Ascending aorta (tissue), 2 donors: Measurements from ENCODE around the gene ZMIZ1. TPM values are rescaled to one million over a fixed set of nuclear protein-coding genes. Genes with fewer than 3 reads are reported as not detected.

Source experiments
- DNase-seq, 2 donors: peaks; one replicate each; pipeline ENCODE4 v3.0.0-alpha.2; 2019; ENCODE audit warnings: low spot score in 2 of 2
- H3K27ac ChIP-seq, 2 donors: fragments of 200-600 bp; sonication (generic); one replicate each; pipeline ENCODE4 v1.5.1; 2016 to 2017; ENCODE audit warnings: mild to moderate bottlenecking in 1 of 2
- H3K27me3 ChIP-seq: fragments of 200-600 bp; sonication (generic); one replicate; pipeline ENCODE4 v1.5.1; 2017
- H3K36me3 ChIP-seq, 2 donors: fragments of 200-600 bp; sonication (generic); one replicate each; pipeline ENCODE4 v1.5.1; 2016
- H3K4me1 ChIP-seq, 2 donors: fragments of 200-600 bp; sonication (generic); one replicate each; pipeline ENCODE4 v1.5.1; 2016 to 2017; ENCODE audit warnings: mild to moderate bottlenecking in 1 of 2
- H3K4me3 ChIP-seq, 2 donors: fragments of 200-600 bp; sonication (generic); one replicate each; pipeline ENCODE4 v1.5.1; 2016 to 2017; ENCODE audit warnings: mild to moderate bottlenecking in 1 of 2
- H3K9me3 ChIP-seq, 2 donors: fragments of 200-600 bp; sonication (generic); one replicate each; pipeline ENCODE4 v1.5.1; 2016
- intact Hi-C: fragments of 100-400 bp; cut with DNase I; formaldehyde crosslinking; loops from one replicate; pipeline ENCODE4 v1.15.1; 2023
- total RNA-seq: library from RNA; depleted of rRNA; stranded (reverse); fragments of >200 nt; gene quantifications from one replicate; pipeline ENCODE4 v1.1.0, GENCODE V29; 2016
- TF ChIP-seq, protein P1 (sequence below), 3 experiments: fragments of 200-600 bp in 2 of 3; fragments of 450-650 bp in 1 of 3; sonication (generic) in 2 of 3; IDR thresholded peaks; one replicate each; pipeline ENCODE4 v1.5.1; 2016 to 2019; ENCODE audit warnings: antibody characterized with exemption in 3 of 3, mild to moderate bottlenecking in 1 of 3, moderate library complexity in 1 of 3

Gene ZMIZ1
- total RNA-seq, 1 donor from 2014 or later = 96.2 TPM

DNA sequence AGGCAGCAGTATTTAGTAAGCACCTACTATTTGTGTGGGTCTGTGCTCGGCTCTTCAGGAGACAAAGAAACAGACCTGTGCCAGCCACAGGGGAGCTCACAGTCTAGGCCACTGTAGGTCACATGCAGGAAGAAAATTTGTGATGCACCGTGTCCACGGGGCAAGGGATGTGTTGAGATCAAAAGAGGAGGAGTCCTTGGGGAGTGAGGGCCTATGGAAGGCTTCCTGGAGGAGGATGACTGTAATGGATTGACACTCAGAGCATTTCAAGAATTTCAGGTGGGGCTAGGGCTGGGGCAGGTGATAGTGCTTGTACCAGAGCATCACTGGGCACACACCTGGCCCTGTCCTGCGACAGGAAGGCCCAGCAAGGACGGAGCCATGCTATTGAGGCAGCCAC, 102.7 kb downstream of the ZMIZ1 start:
- H3K4me3 ChIP-seq = no peak overlapping the region
- no peak for DNase-seq
- H3K9me3 ChIP-seq = no peaks in the 10 kb centered on the region
- peaks cover 9 to 14% of the 10 kb centered on the region in 2 donors for H3K4me1 ChIP-seq
- peaks cover 11 to 15% of the 10 kb centered on the region in 2 donors for H3K36me3 ChIP-seq
- intact Hi-C loops = no loop called here
- no peak overlapping the region for H3K27ac ChIP-seq
- no peaks in the 10 kb centered on the region for H3K27me3 ChIP-seq
- TF ChIP-seq, protein P1, sequence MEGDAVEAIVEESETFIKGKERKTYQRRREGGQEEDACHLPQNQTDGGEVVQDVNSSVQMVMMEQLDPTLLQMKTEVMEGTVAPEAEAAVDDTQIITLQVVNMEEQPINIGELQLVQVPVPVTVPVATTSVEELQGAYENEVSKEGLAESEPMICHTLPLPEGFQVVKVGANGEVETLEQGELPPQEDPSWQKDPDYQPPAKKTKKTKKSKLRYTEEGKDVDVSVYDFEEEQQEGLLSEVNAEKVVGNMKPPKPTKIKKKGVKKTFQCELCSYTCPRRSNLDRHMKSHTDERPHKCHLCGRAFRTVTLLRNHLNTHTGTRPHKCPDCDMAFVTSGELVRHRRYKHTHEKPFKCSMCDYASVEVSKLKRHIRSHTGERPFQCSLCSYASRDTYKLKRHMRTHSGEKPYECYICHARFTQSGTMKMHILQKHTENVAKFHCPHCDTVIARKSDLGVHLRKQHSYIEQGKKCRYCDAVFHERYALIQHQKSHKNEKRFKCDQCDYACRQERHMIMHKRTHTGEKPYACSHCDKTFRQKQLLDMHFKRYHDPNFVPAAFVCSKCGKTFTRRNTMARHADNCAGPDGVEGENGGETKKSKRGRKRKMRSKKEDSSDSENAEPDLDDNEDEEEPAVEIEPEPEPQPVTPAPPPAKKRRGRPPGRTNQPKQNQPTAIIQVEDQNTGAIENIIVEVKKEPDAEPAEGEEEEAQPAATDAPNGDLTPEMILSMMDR (IDR thresholded peaks at IDR 0.05) = no peak

DNA sequence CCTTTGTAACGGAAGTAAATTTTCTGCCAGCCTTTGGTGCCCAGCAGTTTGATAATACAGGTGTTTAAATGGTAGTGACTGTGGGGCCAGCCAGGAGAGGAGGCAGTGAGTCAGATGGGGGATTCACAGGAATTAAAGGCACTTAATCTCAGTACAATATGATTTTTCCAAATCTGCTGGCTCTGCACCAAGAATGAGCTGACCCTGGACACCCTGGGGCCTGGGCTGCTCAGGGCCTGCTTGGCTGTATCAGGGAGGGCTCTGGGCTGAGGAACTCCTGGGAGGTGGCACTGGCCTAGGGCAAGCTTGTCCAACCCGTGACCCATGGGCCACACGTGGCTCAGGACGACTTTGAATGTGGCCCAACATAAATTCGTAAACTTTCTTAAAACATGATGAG, 104.1 kb downstream of the ZMIZ1 start:
- Histone ChIP-seq H3K9me3 (no peaks in the 10 kb centered on the region), H3K4me3 (no peak overlapping the region), H3K4me1 (peaks cover 18 to 28% of the 10 kb centered on the region in 2 donors), H3K27ac (no peak overlapping the region), H3K36me3 (peaks cover 11 to 15% of the 10 kb centered on the region in 2 donors), H3K27me3 (no peaks in the 10 kb centered on the region)
- TF ChIP-seq, protein P1 (IDR thresholded peaks at IDR 0.05) = no peak
- no peak for DNase-seq
- intact Hi-C loops = no loop called here

DNA sequence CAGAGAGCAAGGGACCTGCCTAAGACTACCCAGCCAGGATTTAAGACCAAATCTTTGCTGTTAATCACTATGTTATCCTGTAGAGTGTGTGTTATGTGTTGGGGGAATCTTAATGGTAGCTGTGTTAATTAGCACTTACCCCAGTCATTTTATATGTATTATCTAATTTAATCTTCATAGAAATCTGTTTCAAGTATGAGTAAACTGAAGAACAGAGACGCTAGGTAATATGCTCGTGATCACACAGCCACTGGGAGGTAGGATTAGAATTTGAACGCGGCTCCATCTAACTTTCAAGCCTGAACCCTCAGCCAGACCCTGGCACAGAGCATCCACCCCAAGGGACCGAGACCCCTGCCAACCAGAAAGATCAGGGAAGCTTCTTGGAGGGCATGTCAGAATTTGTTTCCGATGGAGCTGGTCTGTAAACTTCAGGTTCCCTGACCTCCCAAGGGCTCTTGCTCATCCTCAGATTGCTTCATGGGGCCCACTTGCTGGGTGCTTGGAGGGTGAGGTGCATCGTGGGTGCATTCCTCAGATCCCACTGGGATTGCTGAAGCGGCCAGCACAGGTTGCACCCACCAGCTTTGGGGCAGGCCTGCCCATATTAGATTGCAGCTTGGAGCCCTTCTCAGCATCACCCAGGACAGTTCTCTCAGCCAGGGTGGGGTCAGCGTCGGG, 105.0 kb downstream of the ZMIZ1 start:
- no peaks in the 10 kb centered on the region for H3K9me3 ChIP-seq
- H3K4me1 ChIP-seq = peaks cover 21 to 36% of the 10 kb centered on the region in 2 donors
- DNase-seq = no peak
- H3K4me3 ChIP-seq = no peak overlapping the region
- no peak overlapping the region for H3K27ac ChIP-seq
- TF ChIP-seq, protein P1 (IDR thresholded peaks at IDR 0.05) = no peak
- H3K27me3 ChIP-seq = no peaks in the 10 kb centered on the region
- peaks cover 7 to 10% of the 10 kb centered on the region in 2 donors for H3K36me3 ChIP-seq
- intact Hi-C loops = no loop called here

DNA sequence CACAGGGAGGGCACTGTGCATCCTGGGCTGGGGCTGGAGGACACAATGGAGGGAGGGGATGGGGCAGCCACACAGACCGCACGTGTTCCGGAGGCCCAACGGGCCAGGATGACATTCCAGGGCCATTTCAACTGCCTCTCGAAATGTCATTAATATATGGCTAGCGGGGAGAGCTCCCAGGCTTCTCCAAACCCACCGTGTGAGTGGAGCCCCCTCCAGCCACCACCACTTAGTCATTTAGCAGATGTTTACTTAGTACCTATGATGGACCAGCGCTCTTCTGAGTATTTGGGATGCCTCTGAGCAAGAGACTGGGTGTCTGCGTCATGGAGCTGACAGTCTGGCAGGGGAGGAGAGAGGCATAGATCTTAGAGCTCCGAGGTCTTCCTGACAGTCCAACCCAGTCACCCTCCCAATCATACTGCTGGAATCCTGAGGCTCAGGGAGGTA, 107.3 kb downstream of the ZMIZ1 start:
- Histone ChIP-seq H3K27me3 (no peaks in the 10 kb centered on the region), H3K9me3 (no peaks in the 10 kb centered on the region), H3K4me3 (no peak overlapping the region), H3K36me3 (no peaks in the 10 kb centered on the region), H3K4me1 (peaks cover 21 to 49% of the 10 kb centered on the region in 2 donors), H3K27ac (peak overlapping the region; percentile 57 to 68)
- intact Hi-C loops = no loop called here
- TF ChIP-seq, protein P1 (IDR thresholded peaks at IDR 0.05) = no peak
- DNase-seq = no peak

DNA sequence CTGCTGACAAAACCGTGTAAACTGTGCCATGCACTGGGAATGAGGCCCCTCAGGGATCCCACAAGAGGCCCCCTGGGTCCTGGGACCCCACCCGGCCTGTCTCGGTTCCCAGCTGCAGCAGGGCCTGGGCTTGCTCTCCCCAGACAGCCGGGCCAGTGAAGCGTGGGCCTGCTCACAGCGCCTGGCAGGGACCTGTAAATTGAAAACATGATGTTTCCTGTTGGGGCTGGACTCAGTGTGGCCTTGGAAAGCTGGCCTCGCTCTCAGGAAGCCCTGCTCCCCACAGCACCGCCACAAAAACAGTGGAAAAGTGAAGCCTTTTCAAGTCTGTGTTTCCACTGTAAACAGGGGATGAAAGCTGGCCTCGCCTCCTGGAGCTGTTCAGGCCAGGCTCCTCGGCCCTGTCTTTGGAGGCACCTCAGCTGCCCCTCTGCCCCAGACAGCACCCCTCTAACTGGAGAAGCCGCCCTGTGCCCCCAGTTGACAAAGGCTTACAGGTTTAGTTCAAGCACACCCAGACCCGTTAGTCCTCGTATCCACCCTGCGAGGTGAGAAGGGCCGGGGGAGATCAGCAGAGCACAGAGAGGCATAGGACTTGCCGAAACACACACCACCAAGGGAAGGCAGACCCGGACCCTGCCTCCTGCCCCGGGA, 108.3 kb downstream of the ZMIZ1 start:
- no peak for DNase-seq
- peaks cover 21 to 55% of the 10 kb centered on the region in 2 donors for H3K4me1 ChIP-seq
- TF ChIP-seq, protein P1 (IDR thresholded peaks at IDR 0.05) = no peak

More for the DNA sequence above, 108.3 kb downstream of the ZMIZ1 start:
- peak overlapping the region; percentile 57 to 68 for H3K27ac ChIP-seq
- intact Hi-C loops = no loop called here
- H3K4me3 ChIP-seq = no peak overlapping the region
- H3K9me3 ChIP-seq = no peaks in the 10 kb centered on the region
- no peaks in the 10 kb centered on the region for H3K27me3 ChIP-seq
- H3K36me3 ChIP-seq = no peaks in the 10 kb centered on the region
